Measurements from ENCODE around the gene ANKHD1. TPM values are rescaled to one million over a fixed set of nuclear protein-coding genes. Genes with fewer than 3 reads are reported as not detected.

ANKHD1 gene
- total RNA-seq, 1 donor from 2014 or later, result 120 TPM

- peak; percentile 74 for DNase-seq (ENCODE audit: low spot score)
- H3K27me3 Mint-ChIP-seq (ENCODE audit: low read depth), result peaks cover 5% of the 10 kb centered on the region
- peak overlapping the region; percentile 24 for H3K27ac Mint-ChIP-seq
- H3K4me1 Mint-ChIP-seq (ENCODE audit: low read depth), result peaks cover 6% of the 10 kb centered on the region
- H3K36me3 Mint-ChIP-seq (ENCODE audit: low read depth), result no peaks in the 10 kb centered on the region
- H3K9me3 Mint-ChIP-seq, result no peaks in the 10 kb centered on the region
- intact Hi-C loops (cut with micrococcal nuclease), result loop anchor here (5.0 kb wide), 2 partner anchors 274 to 349 kb away; partner anchors contain the start of gene TMCO6
- H3K4me3 Mint-ChIP-seq (ENCODE audit: low read depth), result peak overlapping the region; percentile 67
Measured at GRCh38 chr5:140362875-140363630, 38.6 kb upstream of the ANKHD1 start.

DNA sequence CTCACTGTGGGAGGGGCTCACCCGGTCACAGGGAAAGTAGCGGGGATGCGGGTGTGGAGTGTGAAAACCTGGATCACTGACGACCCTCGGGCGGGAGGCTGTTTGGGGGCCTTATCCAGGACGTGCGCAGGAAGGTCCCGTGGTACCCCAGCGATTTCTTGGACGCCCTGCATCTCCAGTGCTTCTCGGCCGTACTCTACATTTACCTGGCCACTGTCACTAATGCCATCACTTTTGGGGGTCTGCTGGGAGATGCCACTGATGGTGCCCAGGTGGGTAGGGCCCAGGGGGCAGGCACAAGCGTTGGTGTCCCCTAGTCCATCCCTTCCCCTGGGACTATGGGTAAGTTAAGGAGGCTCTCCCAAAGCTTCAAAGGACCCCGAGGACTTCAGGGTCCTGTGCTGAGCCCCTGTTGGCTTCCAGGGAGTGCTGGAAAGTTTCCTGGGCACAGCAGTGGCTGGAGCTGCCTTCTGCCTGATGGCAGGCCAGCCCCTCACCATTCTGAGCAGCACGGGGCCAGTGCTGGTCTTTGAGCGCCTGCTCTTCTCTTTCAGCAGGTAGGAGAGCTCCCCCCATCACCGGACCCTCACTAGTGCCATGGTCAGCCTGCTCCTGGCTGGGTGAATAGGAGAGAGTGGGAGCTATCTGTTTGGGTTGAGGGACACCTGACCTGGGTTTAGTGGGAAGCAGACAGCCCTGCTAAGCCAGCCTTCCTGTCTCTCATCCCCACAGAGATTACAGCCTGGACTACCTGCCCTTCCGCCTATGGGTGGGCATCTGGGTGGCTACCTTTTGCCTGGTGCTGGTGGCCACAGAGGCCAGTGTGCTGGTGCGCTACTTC lies 37.8 kb upstream of the ANKHD1 start:
- intact Hi-C loops (cut with micrococcal nuclease), result loop anchor here (5.0 kb wide), 2 partner anchors 273 to 348 kb away; partner anchors contain the start of gene TMCO6
- Mint-ChIP-seq H3K4me1 (ENCODE audit: low read depth) (peaks cover 6% of the 10 kb centered on the region), H3K36me3 (ENCODE audit: low read depth) (no peaks in the 10 kb centered on the region), H3K9me3 (no peaks in the 10 kb centered on the region), H3K27ac (no peak overlapping the region), H3K4me3 (ENCODE audit: low read depth) (peak overlapping the region; percentile 67), H3K27me3 (ENCODE audit: low read depth) (peaks cover under 1% of the 10 kb centered on the region)
- DNase-seq (ENCODE audit: low spot score), result no peak

DNA sequence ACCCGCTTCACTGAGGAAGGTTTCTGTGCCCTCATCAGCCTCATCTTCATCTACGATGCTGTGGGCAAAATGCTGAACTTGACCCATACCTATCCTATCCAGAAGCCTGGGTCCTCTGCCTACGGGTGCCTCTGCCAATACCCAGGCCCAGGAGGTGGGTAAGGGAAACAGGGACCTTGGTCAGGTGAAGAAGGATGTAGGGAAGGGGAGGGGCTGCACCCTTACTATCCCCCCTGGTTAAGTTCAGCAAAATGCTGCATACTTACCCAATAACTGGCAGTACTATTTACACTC lies 37.2 kb upstream of the ANKHD1 start:
- no peaks in the 10 kb centered on the region for H3K27me3 Mint-ChIP-seq (ENCODE audit: low read depth)
- peaks cover 6% of the 10 kb centered on the region for H3K4me1 Mint-ChIP-seq (ENCODE audit: low read depth)
- H3K9me3 Mint-ChIP-seq, result no peaks in the 10 kb centered on the region
- H3K36me3 Mint-ChIP-seq (ENCODE audit: low read depth), result no peaks in the 10 kb centered on the region
- no peak overlapping the region for H3K27ac Mint-ChIP-seq
- intact Hi-C loops (cut with micrococcal nuclease), result loop anchor here (5.0 kb wide), 2 partner anchors 273 to 348 kb away; partner anchors contain the start of gene TMCO6
- no peak overlapping the region for H3K4me3 Mint-ChIP-seq (ENCODE audit: low read depth)
- DNase-seq (ENCODE audit: low spot score), result no peak

GRCh38 chr5:140365282-140365681 lies 36.4 kb upstream of the ANKHD1 start:
- no peaks in the 10 kb centered on the region for H3K9me3 Mint-ChIP-seq
- peaks cover 6% of the 10 kb centered on the region for H3K4me1 Mint-ChIP-seq (ENCODE audit: low read depth)
- intact Hi-C loops (cut with micrococcal nuclease), result no loop called here
- no peak overlapping the region for H3K27ac Mint-ChIP-seq
- H3K36me3 Mint-ChIP-seq (ENCODE audit: low read depth), result no peaks in the 10 kb centered on the region
- no peaks in the 10 kb centered on the region for H3K27me3 Mint-ChIP-seq (ENCODE audit: low read depth)
- DNase-seq (ENCODE audit: low spot score), result no peak
- H3K4me3 Mint-ChIP-seq (ENCODE audit: low read depth), result no peak overlapping the region

- no peak for DNase-seq (ENCODE audit: low spot score)
- Mint-ChIP-seq H3K27ac (no peak overlapping the region), H3K36me3 (ENCODE audit: low read depth) (no peaks in the 10 kb centered on the region), H3K27me3 (ENCODE audit: low read depth) (no peaks in the 10 kb centered on the region), H3K4me1 (ENCODE audit: low read depth) (peaks cover 6% of the 10 kb centered on the region), H3K9me3 (no peaks in the 10 kb centered on the region), H3K4me3 (ENCODE audit: low read depth) (no peak overlapping the region)
- intact Hi-C loops (cut with micrococcal nuclease), result no loop called here
Measured at GRCh38 chr5:140365941-140366340, 35.7 kb upstream of the ANKHD1 start.

GRCh38 chr5:140366589-140367255 lies 34.9 kb upstream of the ANKHD1 start:
- no peak for DNase-seq (ENCODE audit: low spot score)
- intact Hi-C loops (cut with micrococcal nuclease), result no loop called here
- Mint-ChIP-seq H3K4me3 (ENCODE audit: low read depth) (no peak overlapping the region), H3K27ac (no peak overlapping the region), H3K9me3 (no peaks in the 10 kb centered on the region), H3K36me3 (ENCODE audit: low read depth) (no peaks in the 10 kb centered on the region), H3K4me1 (ENCODE audit: low read depth) (peaks cover 6% of the 10 kb centered on the region), H3K27me3 (ENCODE audit: low read depth) (no peaks in the 10 kb centered on the region)

- intact Hi-C loops (cut with micrococcal nuclease), result no loop called here
- Mint-ChIP-seq H3K36me3 (ENCODE audit: low read depth) (no peaks in the 10 kb centered on the region), H3K27ac (no peak overlapping the region), H3K27me3 (ENCODE audit: low read depth) (no peaks in the 10 kb centered on the region), H3K4me1 (ENCODE audit: low read depth) (peaks cover 6% of the 10 kb centered on the region), H3K4me3 (ENCODE audit: low read depth) (no peak overlapping the region), H3K9me3 (no peaks in the 10 kb centered on the region)
- no peak for DNase-seq (ENCODE audit: low spot score)
Measured at GRCh38 chr5:140367256-140368013, 34.2 kb upstream of the ANKHD1 start.

- Mint-ChIP-seq H3K27ac (no peak overlapping the region), H3K4me3 (ENCODE audit: low read depth) (no peak overlapping the region)
- intact Hi-C loops (cut with micrococcal nuclease), result loop anchor here (5.0 kb wide), 1 partner anchor 351 kb away; no protein-coding TSS in a partner anchor
Measured at GRCh38 chr5:140371356-140372151, 30.1 kb upstream of the ANKHD1 start.

DNA sequence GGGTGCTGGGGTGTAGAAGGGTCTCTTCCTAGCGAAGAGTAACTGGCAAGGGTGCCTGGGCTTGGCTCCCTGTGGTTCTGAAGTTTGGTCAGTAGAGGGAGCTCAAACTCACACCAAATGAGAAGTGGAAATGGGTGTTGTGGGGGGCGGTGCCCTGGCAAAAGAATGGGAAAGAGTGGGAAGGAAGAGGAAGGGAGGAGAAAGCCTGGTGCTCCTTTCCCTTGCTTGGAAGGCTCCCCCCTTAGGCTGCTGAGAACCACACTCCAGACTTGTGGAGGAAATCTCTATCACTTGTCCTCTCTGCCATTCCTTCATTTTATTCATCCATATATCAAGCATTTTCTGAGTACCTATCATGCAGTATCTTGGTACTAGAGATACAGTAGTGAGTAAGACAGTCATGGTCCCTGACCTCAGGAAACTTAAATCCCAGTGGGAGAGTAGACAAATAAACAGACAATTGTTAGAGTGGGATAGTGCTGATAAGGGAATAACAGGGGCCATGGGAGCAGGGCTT lies 28.6 kb upstream of the ANKHD1 start:
- Mint-ChIP-seq H3K27ac (no peak overlapping the region), H3K27me3 (ENCODE audit: low read depth) (no peaks in the 10 kb centered on the region), H3K4me1 (ENCODE audit: low read depth) (peaks cover 5% of the 10 kb centered on the region), H3K36me3 (ENCODE audit: low read depth) (no peaks in the 10 kb centered on the region), H3K9me3 (no peaks in the 10 kb centered on the region), H3K4me3 (ENCODE audit: low read depth) (no peak overlapping the region)
- no peak for DNase-seq (ENCODE audit: low spot score)
- intact Hi-C loops (cut with micrococcal nuclease), result loop anchor here (1.0 to 5.0 kb wide), 2 partner anchors 262 to 349 kb away; no protein-coding TSS in a partner anchor

More at GRCh38 chr5:140371356-140372151, 30.1 kb upstream of the ANKHD1 start:
- H3K27me3 Mint-ChIP-seq (ENCODE audit: low read depth), result no peaks in the 10 kb centered on the region
- DNase-seq (ENCODE audit: low spot score), result no peak
- no peaks in the 10 kb centered on the region for H3K9me3 Mint-ChIP-seq
- H3K36me3 Mint-ChIP-seq (ENCODE audit: low read depth), result no peaks in the 10 kb centered on the region
- H3K4me1 Mint-ChIP-seq (ENCODE audit: low read depth), result peaks cover 5% of the 10 kb centered on the region

DNA sequence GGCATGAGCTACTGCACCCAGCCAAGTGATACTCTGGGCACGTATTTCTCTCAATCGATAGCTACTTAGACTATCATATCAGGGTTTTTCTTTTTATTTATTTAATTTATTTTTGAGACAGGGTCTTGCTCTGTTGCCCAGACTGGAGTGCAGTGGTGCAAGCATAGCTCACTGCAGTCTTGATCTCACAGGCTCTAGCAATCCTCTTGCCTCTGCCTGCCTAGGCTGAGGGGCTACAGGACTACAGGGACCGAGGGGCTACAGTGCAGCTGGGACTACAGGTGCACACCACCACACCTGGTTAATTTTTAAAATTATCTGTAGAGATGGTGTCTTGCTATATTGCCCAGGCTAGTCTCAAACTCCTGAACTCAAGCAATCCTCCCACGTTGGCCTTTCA lies 20.3 kb upstream of the ANKHD1 start:
- DNase-seq (ENCODE audit: low spot score), result no peak
- intact Hi-C loops (cut with micrococcal nuclease), result no loop called here
- Mint-ChIP-seq H3K9me3 (no peaks in the 10 kb centered on the region), H3K4me3 (ENCODE audit: low read depth) (no peak overlapping the region), H3K4me1 (ENCODE audit: low read depth) (peaks cover 8% of the 10 kb centered on the region), H3K27ac (no peak overlapping the region), H3K36me3 (ENCODE audit: low read depth) (no peaks in the 10 kb centered on the region), H3K27me3 (ENCODE audit: low read depth) (no peaks in the 10 kb centered on the region)

GRCh38 chr5:140381972-140382371 lies 19.7 kb upstream of the ANKHD1 start:
- no peak overlapping the region for H3K4me3 Mint-ChIP-seq (ENCODE audit: low read depth)
- H3K27me3 Mint-ChIP-seq (ENCODE audit: low read depth), result no peaks in the 10 kb centered on the region
- intact Hi-C loops (cut with micrococcal nuclease), result no loop called here
- H3K36me3 Mint-ChIP-seq (ENCODE audit: low read depth), result no peaks in the 10 kb centered on the region
- H3K4me1 Mint-ChIP-seq (ENCODE audit: low read depth), result peaks cover 8% of the 10 kb centered on the region
- DNase-seq (ENCODE audit: low spot score), result no peak
- no peaks in the 10 kb centered on the region for H3K9me3 Mint-ChIP-seq
- no peak overlapping the region for H3K27ac Mint-ChIP-seq
